Astrocyte (in vitro differentiated cells and primary cell): ENCODE results near the gene AGTRAP. TPM values are rescaled to one million over a fixed set of nuclear protein-coding genes. Genes with fewer than 3 reads are reported as not detected.

ENCODE experiments used
- DNase-seq: peaks from one replicate; pipeline ENCODE4 v3.0.0-alpha.2; 2010; ENCODE audit warnings: low read depth
- FAIRE-seq: peaks from 2 replicates; lab custom pipeline; 2011; peaks lifted over from hg19 to GRCh38; lab: Jason Lieb, UNC
- H2AFZ ChIP-seq: 2 replicates; pipeline ENCODE4 v1.6.0; 2012; ENCODE audit warnings: low read depth, low read length, inconsistent platforms
- H3K27ac ChIP-seq: 2 replicates; pipeline ENCODE4 v1.5.1; 2011; ENCODE audit warnings: low read depth, low read length, inconsistent platforms
- H3K27me3 ChIP-seq: 2 replicates; pipeline ENCODE4 v1.6.0; 2011; ENCODE audit warnings: low read length, inconsistent platforms; ENCODE audit not compliant: insufficient read depth
- H3K36me3 ChIP-seq: 2 replicates; pipeline ENCODE4 v1.5.1; 2011; ENCODE audit warnings: low read length, inconsistent platforms; ENCODE audit not compliant: insufficient read depth
- H3K4me1 ChIP-seq: 2 replicates; pipeline ENCODE4 v1.5.1; 2011; ENCODE audit warnings: low read length, inconsistent platforms; ENCODE audit not compliant: insufficient read depth
- H3K4me2 ChIP-seq: 2 replicates; pipeline ENCODE4 v1.6.0; 2012; ENCODE audit warnings: low read length, inconsistent platforms
- H3K4me3 ChIP-seq: 2 replicates; pipeline ENCODE4 v1.5.1; 2011; ENCODE audit warnings: low read depth, mild to moderate bottlenecking, low read length, inconsistent platforms; ENCODE audit not compliant: insufficient read depth
- H3K79me2 ChIP-seq: 2 replicates; pipeline ENCODE4 v1.6.0; 2012; ENCODE audit warnings: mild to moderate bottlenecking, low read length, inconsistent platforms; ENCODE audit not compliant: insufficient read depth
- H3K9ac ChIP-seq: 2 replicates; pipeline ENCODE4 v1.6.0; 2012; ENCODE audit warnings: mild to moderate bottlenecking, low read length, inconsistent platforms
- H3K9me3 ChIP-seq: 2 replicates; pipeline ENCODE4 v1.5.1; 2012; ENCODE audit warnings: low read depth, mild to moderate bottlenecking, low read length, inconsistent platforms; ENCODE audit not compliant: insufficient read depth
- H4K20me1 ChIP-seq: 2 replicates; pipeline ENCODE4 v1.6.0; 2012; ENCODE audit warnings: low read length, inconsistent platforms; ENCODE audit not compliant: insufficient read depth
- H3K27ac Mint-ChIP-seq: one replicate; pipeline ENCODE4 v1.8.0; 2021; ENCODE audit warnings: mild to moderate bottlenecking, mixed read lengths; ENCODE audit not compliant: unreplicated experiment
- H3K27me3 Mint-ChIP-seq: one replicate; pipeline ENCODE4 v1.8.0; 2021; ENCODE audit warnings: low read depth, mixed read lengths; ENCODE audit not compliant: unreplicated experiment
- H3K36me3 Mint-ChIP-seq: one replicate; pipeline ENCODE4 v1.8.0; 2021; ENCODE audit warnings: low read depth, mixed read lengths; ENCODE audit not compliant: unreplicated experiment
- H3K4me1 Mint-ChIP-seq: one replicate; pipeline ENCODE4 v1.8.0; 2021; ENCODE audit warnings: low read depth, mixed read lengths; ENCODE audit not compliant: unreplicated experiment
- H3K4me3 Mint-ChIP-seq: one replicate; pipeline ENCODE4 v1.8.0; 2021; ENCODE audit warnings: mild to moderate bottlenecking, moderate library complexity, mixed read lengths; ENCODE audit not compliant: unreplicated experiment
- H3K9me3 Mint-ChIP-seq: one replicate; pipeline ENCODE4 v1.8.0; 2021; ENCODE audit warnings: mild to moderate bottlenecking, mixed read lengths; ENCODE audit not compliant: unreplicated experiment
- EZH2 ChIP-seq: IDR thresholded peaks from 2 replicates; pipeline ENCODE4 v1.6.1; 2012; ENCODE audit warnings: mild to moderate bottlenecking, low read length, inconsistent platforms; ENCODE audit not compliant: insufficient read depth
- total RNA-seq: library from RNA; stranded (reverse); gene quantifications from 2 replicates; pipeline ENCODE4 v1.2.1, GENCODE V29; 2021
- TF ChIP-seq, protein P1 (sequence below): IDR thresholded peaks from 2 replicates; pipeline ENCODE4 v1.5.1; 2011; ENCODE audit warnings: low read depth, mild to moderate bottlenecking, inconsistent platforms, low read length, moderate library complexity; ENCODE audit not compliant: insufficient read depth

Gene AGTRAP
- total RNA-seq, 1 donor from 2014 or later = 38.7 TPM

DNA sequence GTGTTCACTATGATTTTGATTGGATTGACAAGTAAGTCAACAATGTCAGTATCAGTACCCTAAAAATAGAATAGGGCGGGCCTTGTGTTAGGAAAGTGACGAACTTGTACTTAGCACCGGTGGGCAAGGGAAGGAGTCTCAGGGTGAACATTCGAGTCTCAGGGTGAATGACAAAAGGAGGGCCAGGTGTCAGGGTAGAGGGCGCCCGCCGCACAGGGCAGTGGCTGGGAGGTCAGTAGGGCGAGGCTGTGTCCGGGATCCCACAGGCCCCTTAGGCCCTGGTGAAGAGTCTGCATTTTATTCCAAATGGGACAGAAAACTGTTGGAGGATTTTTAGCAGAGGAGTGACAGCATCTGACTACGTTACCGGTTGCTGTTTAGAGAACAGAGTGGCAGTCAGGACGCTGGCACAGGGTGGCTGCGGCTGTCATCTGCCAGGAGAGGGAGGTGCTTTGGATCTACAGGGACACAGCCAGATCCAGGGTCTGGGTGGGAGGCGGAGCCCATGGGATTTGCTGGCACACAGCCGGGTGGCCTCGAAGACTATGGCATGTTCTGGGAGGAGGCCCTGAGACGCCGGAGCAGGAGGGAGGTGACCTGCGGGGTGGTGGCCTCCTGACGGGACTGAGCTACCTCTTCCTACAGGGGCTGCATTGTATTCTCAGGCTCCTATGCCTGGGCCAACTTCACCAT is 11.0 kb downstream of the AGTRAP start:
- no peaks in the 10 kb centered on the region for H3K27me3 ChIP-seq
- no peak overlapping the region for H3K27ac ChIP-seq
- no peak overlapping the region for H3K9ac ChIP-seq
- no peaks in the 10 kb centered on the region for H3K27me3 Mint-ChIP-seq
- H3K4me2 ChIP-seq = no peak overlapping the region
- H3K27ac Mint-ChIP-seq = no peak overlapping the region
- H3K4me3 ChIP-seq = no peak overlapping the region
- no peak overlapping the region for H2AFZ ChIP-seq
- DNase-seq (no peak), FAIRE-seq (no peak)
- TF ChIP-seq, protein P1, sequence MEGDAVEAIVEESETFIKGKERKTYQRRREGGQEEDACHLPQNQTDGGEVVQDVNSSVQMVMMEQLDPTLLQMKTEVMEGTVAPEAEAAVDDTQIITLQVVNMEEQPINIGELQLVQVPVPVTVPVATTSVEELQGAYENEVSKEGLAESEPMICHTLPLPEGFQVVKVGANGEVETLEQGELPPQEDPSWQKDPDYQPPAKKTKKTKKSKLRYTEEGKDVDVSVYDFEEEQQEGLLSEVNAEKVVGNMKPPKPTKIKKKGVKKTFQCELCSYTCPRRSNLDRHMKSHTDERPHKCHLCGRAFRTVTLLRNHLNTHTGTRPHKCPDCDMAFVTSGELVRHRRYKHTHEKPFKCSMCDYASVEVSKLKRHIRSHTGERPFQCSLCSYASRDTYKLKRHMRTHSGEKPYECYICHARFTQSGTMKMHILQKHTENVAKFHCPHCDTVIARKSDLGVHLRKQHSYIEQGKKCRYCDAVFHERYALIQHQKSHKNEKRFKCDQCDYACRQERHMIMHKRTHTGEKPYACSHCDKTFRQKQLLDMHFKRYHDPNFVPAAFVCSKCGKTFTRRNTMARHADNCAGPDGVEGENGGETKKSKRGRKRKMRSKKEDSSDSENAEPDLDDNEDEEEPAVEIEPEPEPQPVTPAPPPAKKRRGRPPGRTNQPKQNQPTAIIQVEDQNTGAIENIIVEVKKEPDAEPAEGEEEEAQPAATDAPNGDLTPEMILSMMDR = no peak
- no peak for TF ChIP-seq EZH2
- no peak overlapping the region for H3K4me3 Mint-ChIP-seq
- H3K9me3 ChIP-seq = no peaks in the 10 kb centered on the region
- no peaks in the 10 kb centered on the region for H3K9me3 Mint-ChIP-seq
- peaks cover 12% of the 10 kb centered on the region for H4K20me1 ChIP-seq
- H3K36me3 ChIP-seq = no peaks in the 10 kb centered on the region
- H3K79me2 ChIP-seq = no peaks in the 10 kb centered on the region
- H3K36me3 Mint-ChIP-seq = peaks cover 13% of the 10 kb centered on the region
- H3K4me1 ChIP-seq = no peaks in the 10 kb centered on the region
- H3K4me1 Mint-ChIP-seq = peaks cover under 1% of the 10 kb centered on the region

DNA sequence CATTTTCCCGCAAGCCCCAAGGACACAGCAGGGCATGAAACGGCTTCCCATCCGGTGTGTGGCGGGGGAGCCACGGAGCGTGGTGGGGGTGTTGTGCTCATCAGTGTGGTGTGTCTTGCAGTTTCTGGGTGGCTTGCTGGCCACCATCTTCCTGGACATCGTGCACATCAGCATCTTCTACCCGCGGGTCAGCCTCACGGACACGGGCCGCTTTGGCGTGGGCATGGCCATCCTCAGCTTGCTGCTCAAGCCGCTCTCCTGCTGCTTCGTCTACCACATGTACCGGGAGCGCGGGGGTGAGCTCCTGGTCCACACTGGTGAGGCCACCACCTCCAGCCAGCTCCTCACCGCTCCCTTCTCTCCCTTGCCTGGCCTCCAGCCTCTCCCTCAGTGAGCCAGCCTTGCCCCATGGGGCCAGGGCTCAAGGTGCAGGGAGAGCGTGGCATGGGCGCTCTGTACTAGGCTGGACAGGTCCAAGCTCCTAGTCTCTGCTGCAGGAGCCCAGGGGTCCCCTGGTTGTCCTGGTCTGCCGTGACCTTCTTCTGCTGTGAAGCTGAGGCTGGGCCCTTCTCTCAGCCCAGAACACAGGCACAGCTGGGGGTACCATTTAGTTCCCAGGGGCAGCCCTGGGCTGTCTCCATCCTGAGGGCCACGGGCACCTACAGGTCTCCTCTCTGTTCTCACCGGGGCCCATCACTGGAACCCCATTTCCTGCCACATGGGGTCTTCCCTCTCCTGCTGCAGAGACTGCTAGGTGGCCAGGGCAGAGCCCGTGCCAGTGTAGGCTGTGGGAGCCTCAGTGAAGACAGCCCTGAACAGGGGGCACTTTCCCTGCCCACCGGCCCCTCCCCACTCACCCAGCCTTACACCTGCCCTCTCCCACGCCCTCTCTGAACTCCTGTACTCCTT is 12.6 kb downstream of the AGTRAP start:
- H3K4me1 Mint-ChIP-seq = peaks cover 12% of the 10 kb centered on the region
- no peaks in the 10 kb centered on the region for H3K27me3 Mint-ChIP-seq

More for the DNA sequence above, 12.6 kb downstream of the AGTRAP start:
- Mint-ChIP-seq H3K9me3 (no peaks in the 10 kb centered on the region), H3K27ac (no peak overlapping the region), H3K4me3 (no peak overlapping the region), H3K36me3 (peaks cover 15% of the 10 kb centered on the region)
- Histone ChIP-seq H4K20me1 (peaks cover 4% of the 10 kb centered on the region), H3K79me2 (no peaks in the 10 kb centered on the region), H3K4me2 (no peak overlapping the region), H3K4me3 (no peak overlapping the region), H3K27ac (no peak overlapping the region), H2AFZ (no peak overlapping the region), H3K4me1 (no peaks in the 10 kb centered on the region), H3K9me3 (no peaks in the 10 kb centered on the region), H3K9ac (no peak overlapping the region), H3K36me3 (no peaks in the 10 kb centered on the region), H3K27me3 (no peaks in the 10 kb centered on the region)
- FAIRE-seq (no peak), DNase-seq (no peak)
- TF ChIP-seq, protein P1 = no peak
- no peak for TF ChIP-seq EZH2
